SKM-1 treated with dmso at 0.1 percent for 144 hours (cell line): Measurements from ENCODE around the gene TMEM119.

ENCODE experiments used
- DNase-seq: peaks from one replicate; lab custom pipeline; 2025; ENCODE audit not compliant: unreplicated experiment; lab: John Stamatoyannopoulos, UW

Gene TMEM119

DNA sequence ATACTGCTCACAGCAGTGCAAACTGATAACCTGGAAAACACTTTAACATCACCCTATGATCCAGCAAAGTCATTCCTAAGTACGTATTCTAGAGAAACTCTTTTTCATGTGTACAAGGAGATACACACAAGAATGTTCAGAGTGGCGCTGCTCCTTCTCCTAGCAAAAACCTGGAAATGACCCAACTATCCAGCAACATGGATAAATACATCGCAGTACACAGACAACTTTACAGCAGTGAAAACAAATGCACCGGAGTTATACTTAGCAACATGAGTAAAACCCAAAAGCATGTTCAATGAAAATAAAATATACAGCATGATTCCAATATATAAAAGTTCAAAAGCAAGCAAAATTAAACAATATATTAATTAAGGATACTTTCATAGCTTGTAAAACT is 55.6 kb downstream of the TMEM119 start:
- DNase-seq = no peak
